Fibroblast of lung (primary cell): Measurements from ENCODE around the gene KBTBD7.

ENCODE experiments used
- CTCF ChIP-seq, 2 donors: IDR thresholded peaks in 1 of 2; conservative IDR thresholded peaks in 1 of 2; 1 replicate in 1 of 2; 2 replicates in 1 of 2; pipeline ENCODE4 v1.5.1; 2011 to 2012; ENCODE audit warnings: low read length in 2 of 2, control low read depth in 1 of 2, inconsistent platforms in 1 of 2, low read depth in 1 of 2, mild to moderate bottlenecking in 1 of 2
- EZH2 ChIP-seq: IDR thresholded peaks from 2 replicates; pipeline ENCODE4 v1.5.1; 2012; ENCODE audit warnings: low read length, control low read depth, mild to moderate bottlenecking; ENCODE audit errors: missing control alignments

- TF ChIP-seq CTCF (conservative IDR thresholded peaks at IDR 0.05 in 1 of 2, IDR thresholded peaks at IDR 0.05 in 1 of 2; ENCODE audit: low read depth in 1 of 2, low read length in 2 of 2) (no peak), EZH2 (no peak)
These were observed 9.4 kb upstream of the KBTBD7 start for GRCh38 chr13:41203810-41204209.
